Measurements from ENCODE around the gene TAF6. TPM values are rescaled to one million over a fixed set of nuclear protein-coding genes. Genes with fewer than 3 reads are reported as not detected.
A peak's percentile ranks its signal among the peaks of the same experiment; 100 is the strongest.

Gene TAF6
- total RNA-seq, 1 experiment from 2014 or later = 47.2 TPM

DNA sequence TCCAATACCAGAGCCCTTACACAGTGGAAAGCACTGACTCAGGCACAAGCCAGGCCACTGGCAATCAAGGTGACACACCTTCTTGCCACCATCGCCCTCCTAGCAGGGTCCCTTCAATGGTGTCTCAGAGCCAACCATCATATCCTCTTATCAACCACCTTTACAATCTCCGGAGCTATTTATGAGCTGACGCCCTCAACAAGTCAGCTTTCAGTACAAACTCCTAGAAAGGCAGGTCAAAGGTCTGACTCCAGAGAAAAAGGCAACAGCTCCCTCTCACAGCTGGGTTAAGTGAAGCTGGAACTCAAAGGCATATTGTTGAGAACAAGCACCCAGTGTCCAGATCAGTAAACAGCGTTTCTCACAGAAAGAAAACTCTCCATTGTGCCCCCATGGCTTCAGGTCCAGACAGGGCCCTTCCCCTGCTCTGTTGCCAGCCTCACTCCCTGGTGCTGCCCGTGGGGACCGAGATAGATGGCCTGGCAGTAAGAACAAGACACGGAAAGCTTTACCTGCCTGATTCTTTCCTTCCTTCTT, 40.1 kb downstream of the TAF6 start:
- Mint-ChIP-seq H3K4me1 (ENCODE audit: insufficient read depth, unreplicated experiment) (peaks cover 6% of the 10 kb centered on the region), H3K36me3 (ENCODE audit: insufficient read depth, unreplicated experiment) (peaks cover 60% of the 10 kb centered on the region), H3K9me3 (ENCODE audit: unreplicated experiment) (no peaks in the 10 kb centered on the region), H3K27me3 (ENCODE audit: insufficient read depth, unreplicated experiment) (no peaks in the 10 kb centered on the region), H3K27ac (ENCODE audit: low read depth, unreplicated experiment) (no peak overlapping the region), H3K4me3 (ENCODE audit: unreplicated experiment) (peak overlapping the region; percentile 84)
- CTCF ChIA-PET = interaction anchor here (0.6 to 1.2 kb wide), 2 partner anchors 89 to 327 kb away, joined by 3 to 8 read pairs; no protein-coding TSS in a partner anchor
- no peak for DNase-seq (ENCODE audit: unreplicated experiment)
- POLR2A ChIA-PET = interaction anchor here (1.2 kb wide), 1 partner anchor 28 kb away, joined by 5 read pairs; no protein-coding TSS in a partner anchor
- BruUV-seq (replicated peaks) = no TSS peak
- no peak for TF ChIP-seq CTCF (IDR thresholded peaks at IDR 0.05; ENCODE audit: unreplicated experiment)
- intact Hi-C loops (cut with micrococcal nuclease) = no loop called here

GRCh38 chr7:100077205-100077604, 42.0 kb downstream of the TAF6 start:
- peaks cover 6% of the 10 kb centered on the region for H3K4me1 Mint-ChIP-seq (ENCODE audit: insufficient read depth, unreplicated experiment)
- intact Hi-C loops (cut with micrococcal nuclease) = no loop called here
- BruUV-seq (replicated peaks) = no TSS peak
- peaks cover 79% of the 10 kb centered on the region for H3K36me3 Mint-ChIP-seq (ENCODE audit: insufficient read depth, unreplicated experiment)
- CTCF ChIA-PET = no interaction called here
- H3K27ac Mint-ChIP-seq (ENCODE audit: low read depth, unreplicated experiment) = no peak overlapping the region
- H3K4me3 Mint-ChIP-seq (ENCODE audit: unreplicated experiment) = no peak overlapping the region
- peaks cover 6% of the 10 kb centered on the region for H3K9me3 Mint-ChIP-seq (ENCODE audit: unreplicated experiment)
- TF ChIP-seq CTCF (IDR thresholded peaks at IDR 0.05; ENCODE audit: unreplicated experiment) = no peak
- no peaks in the 10 kb centered on the region for H3K27me3 Mint-ChIP-seq (ENCODE audit: insufficient read depth, unreplicated experiment)
- POLR2A ChIA-PET = interaction anchor here (1.0 to 1.2 kb wide), 2 partner anchors 10 to 24 kb away, joined by 4 read pairs; partner anchors contain the start of genes AP4M1 and MCM7
- DNase-seq (ENCODE audit: unreplicated experiment) = no peak

GRCh38 chr7:100075418-100075817, 43.7 kb downstream of the TAF6 start:
- Mint-ChIP-seq H3K9me3 (ENCODE audit: unreplicated experiment) (peaks cover 16% of the 10 kb centered on the region), H3K36me3 (ENCODE audit: insufficient read depth, unreplicated experiment) (peaks cover 97% of the 10 kb centered on the region), H3K4me1 (ENCODE audit: insufficient read depth, unreplicated experiment) (peaks cover 6% of the 10 kb centered on the region), H3K4me3 (ENCODE audit: unreplicated experiment) (no peak overlapping the region), H3K27ac (ENCODE audit: low read depth, unreplicated experiment) (no peak overlapping the region), H3K27me3 (ENCODE audit: insufficient read depth, unreplicated experiment) (no peaks in the 10 kb centered on the region)
- intact Hi-C loops (cut with micrococcal nuclease) = no loop called here
- no peak for DNase-seq (ENCODE audit: unreplicated experiment)
- ChIA-PET CTCF (interaction anchor here (0.5 to 2.0 kb wide), 5 partner anchors 82 to 802 kb away, joined by 3 to 7 read pairs (median 4); no protein-coding TSS in a partner anchor), POLR2A (interaction anchor here (0.7 to 1.4 kb wide), 4 partner anchors 12 to 455 kb away, joined by 3 to 5 read pairs (median 4); partner anchors contain the start of genes ZKSCAN1 and ZSCAN21)
- BruUV-seq (replicated peaks) = no TSS peak
- TF ChIP-seq CTCF (IDR thresholded peaks at IDR 0.05; ENCODE audit: unreplicated experiment) = no peak

- H3K27me3 Mint-ChIP-seq (ENCODE audit: insufficient read depth, unreplicated experiment) = no peaks in the 10 kb centered on the region
- H3K27ac Mint-ChIP-seq (ENCODE audit: low read depth, unreplicated experiment) = no peak overlapping the region
- CTCF ChIA-PET = interaction anchor here (0.6 to 2.0 kb wide), 2 partner anchors 78 to 81 kb away, joined by 4 to 7 read pairs; no protein-coding TSS in a partner anchor
- POLR2A ChIA-PET = interaction anchor here (0.6 to 1.4 kb wide), 4 partner anchors 11 to 454 kb away, joined by 3 to 5 read pairs (median 4); partner anchors contain the start of gene ZSCAN21
- BruUV-seq (replicated peaks) = no TSS peak
- peaks cover 97% of the 10 kb centered on the region for H3K36me3 Mint-ChIP-seq (ENCODE audit: insufficient read depth, unreplicated experiment)
- H3K4me3 Mint-ChIP-seq (ENCODE audit: unreplicated experiment) = no peak overlapping the region
- H3K4me1 Mint-ChIP-seq (ENCODE audit: insufficient read depth, unreplicated experiment) = peaks cover 6% of the 10 kb centered on the region
- peaks cover 16% of the 10 kb centered on the region for H3K9me3 Mint-ChIP-seq (ENCODE audit: unreplicated experiment)
- DNase-seq (ENCODE audit: unreplicated experiment) = no peak
- no peak for TF ChIP-seq CTCF (IDR thresholded peaks at IDR 0.05; ENCODE audit: unreplicated experiment)
- intact Hi-C loops (cut with micrococcal nuclease) = no loop called here
These were observed 44.3 kb downstream of the TAF6 start for GRCh38 chr7:100074841-100075240.

Measured in MCF 10A (cell line).